T-cell (primary cell): ENCODE results near the gene GRID2. TPM values are rescaled to one million over a fixed set of nuclear protein-coding genes. Genes with fewer than 3 reads are reported as not detected.
"Not testable (repeated sequence)": the region's sequence is repeated elsewhere in the genome, so short reads cannot be mapped to it uniquely, and the experiment has no call there.

Source experiments
- ATAC-seq, 4 experiments: fragments of 200-7000 bp in 3 of 4; fragments of 150-1000 bp in 1 of 4; cut with Tn5 transposase; replicated peaks in 1 of 4; 1 replicate in 3 of 4; 2 replicates in 1 of 4; pipeline ENCODE4 v1.10.0; 2021; ENCODE audit warnings: moderate library complexity in 3 of 4, mild to moderate bottlenecking in 2 of 4, moderate number of reproducible peaks in 1 of 4
- CTCF ChIA-PET, 2 donors: fragments of 300-600 bp; sonication (Branson Sonifier 250); formaldehyde crosslinking; loops; one replicate each; lab custom pipeline; 2022; ENCODE audit warnings: antibody characterized with exemption in 2 of 2; lab: Charles Lee
- POLR2A ChIA-PET, 2 donors: fragments of 300-600 bp; sonication (Branson Sonifier 250); formaldehyde crosslinking; loops; one replicate each; lab custom pipeline; 2022; ENCODE audit warnings: antibody characterized with exemption in 2 of 2; lab: Charles Lee
- DNase-seq, 35 experiments: peaks; one replicate each; pipeline versions ENCODE4 v3.0.0 to v3.0.0-alpha.2; 2013 to 2023
- H3K27ac ChIP-seq: one replicate; pipeline ENCODE4 v1.5.1; 2013; ENCODE audit warnings: low read length
- H3K27me3 ChIP-seq, 2 experiments: replicated peaks in 1 of 2; 1 replicate in 1 of 2; 2 replicates in 1 of 2; pipeline versions ENCODE4 v1.6.1 to v1.7.0; 2013; ENCODE audit warnings: low read length in 1 of 2, mixed read lengths in 1 of 2; ENCODE audit not compliant: control insufficient read depth in 2 of 2, insufficient read depth in 2 of 2; ENCODE audit errors: extremely low read depth in 1 of 2
- H3K36me3 ChIP-seq, 2 donors: 1 replicate in 1 of 2; 2 replicates in 1 of 2; pipeline versions ENCODE4 v1.6.1 to v1.7.0; 2013; ENCODE audit warnings: low read length in 1 of 2; ENCODE audit not compliant: control insufficient read depth in 2 of 2, insufficient read depth in 1 of 2; ENCODE audit errors: extremely low read depth in 1 of 2
- H3K4me1 ChIP-seq, 2 experiments: 1 replicate in 1 of 2; 2 replicates in 1 of 2; pipeline versions ENCODE4 v1.6.1 to v1.7.0; 2013; ENCODE audit warnings: low read length in 2 of 2, mixed read lengths in 1 of 2; ENCODE audit not compliant: insufficient read depth in 2 of 2, control insufficient read depth in 1 of 2; ENCODE audit errors: extremely low read depth in 1 of 2
- H3K4me3 ChIP-seq, 2 donors: 1 replicate in 1 of 2; 2 replicates in 1 of 2; pipeline versions ENCODE4 v1.5.1 to v1.7.0; 2013; ENCODE audit warnings: mild to moderate bottlenecking in 2 of 2, low read length in 1 of 2, moderate library complexity in 1 of 2; ENCODE audit not compliant: control insufficient read depth in 1 of 2; ENCODE audit errors: extremely low read depth in 1 of 2
- H3K9me3 ChIP-seq: 2 replicates; pipeline ENCODE4 v1.7.0; 2013
- H3K27ac Mint-ChIP-seq, 2 donors: one replicate each; pipeline ENCODE4 v1.8.0; 2020 to 2021; ENCODE audit warnings: mild to moderate bottlenecking in 2 of 2, mixed read lengths in 2 of 2
- H3K27me3 Mint-ChIP-seq, 2 donors: one replicate each; pipeline ENCODE4 v1.8.0; 2021 to 2022; ENCODE audit warnings: mixed read lengths in 2 of 2
- H3K36me3 Mint-ChIP-seq: one replicate; pipeline ENCODE4 v1.8.0; 2021; ENCODE audit warnings: mixed read lengths
- H3K4me1 Mint-ChIP-seq, 3 donors: one replicate each; pipeline ENCODE4 v1.8.0; 2020 to 2022; ENCODE audit warnings: mixed read lengths in 3 of 3, mild to moderate bottlenecking in 1 of 3
- H3K4me3 Mint-ChIP-seq, 3 donors: one replicate each; pipeline ENCODE4 v1.8.0; 2020 to 2022; ENCODE audit warnings: mild to moderate bottlenecking in 3 of 3, mixed read lengths in 3 of 3, moderate library complexity in 3 of 3
- H3K9me3 Mint-ChIP-seq, 3 donors: one replicate each; pipeline ENCODE4 v1.8.0; 2020 to 2022; ENCODE audit warnings: mixed read lengths in 3 of 3
- WGBS: methylation state at CpG from one replicate; pipeline ENCODE4 v1.1.5; 2013; ENCODE audit warnings: missing lambda C conversion rate; ENCODE audit not compliant: insufficient coverage; 5-methylcytosine and 5-hydroxymethylcytosine counted together
- total RNA-seq, 35 experiments: library from RNA in 6 of 35; stranded (reverse) in 6 of 35; fragments of 120-200 nt in 1 of 35; gene quantifications; one replicate each; pipeline versions ENCODE4 v1.2.1 to v1.2.4 and lab custom pipeline; 2013 to 2026

Gene GRID2
- total RNA-seq, 5 donors from 2014 or later (not counting 1 experiment from before 2014, with no cell fraction given), result 0.13 to 0.18 TPM; not detected in 3

- POLR2A ChIA-PET, result no interaction called here
- no peaks in the 10 kb centered on the region for H3K36me3 Mint-ChIP-seq
- H3K27ac ChIP-seq, result no peak overlapping the region
Measured at GRCh38 chr4:93346840-93347239, 1043.1 kb downstream of the GRID2 start.

GRCh38 chr4:93348896-93349295 is 1045.1 kb downstream of the GRID2 start:
- Mint-ChIP-seq H3K4me3 (no peak overlapping the region), H3K4me1 (no peaks in the 10 kb centered on the region), H3K27ac (no peak overlapping the region), H3K27me3 (no peaks in the 10 kb centered on the region), H3K9me3 (peaks cover 7 to 11% (median 8%) of the 10 kb centered on the region in 3 donors), H3K36me3 (no peaks in the 10 kb centered on the region)
- H3K9me3 ChIP-seq, result no peaks in the 10 kb centered on the region
- no peak overlapping the region for H3K27ac ChIP-seq
- no peak for DNase-seq
- no CpG with 5 or more reads among the region's 3 CpGs for WGBS
- H3K4me1 ChIP-seq, result no peaks in the 10 kb centered on the region
- CTCF ChIA-PET, result no interaction called here
- ATAC-seq, result no peak
- H3K36me3 ChIP-seq, result no peaks in the 10 kb centered on the region
- no peaks in the 10 kb centered on the region for H3K27me3 ChIP-seq
- POLR2A ChIA-PET, result no interaction called here
- H3K4me3 ChIP-seq, result no peak overlapping the region

More at GRCh38 chr4:93346840-93347239, 1043.1 kb downstream of the GRID2 start:
- Histone ChIP-seq H3K36me3 (no peaks in the 10 kb centered on the region), H3K4me1 (no peaks in the 10 kb centered on the region), H3K27me3 (no peaks in the 10 kb centered on the region), H3K4me3 (no peak overlapping the region), H3K9me3 (no peaks in the 10 kb centered on the region)
- no peaks in the 10 kb centered on the region for H3K4me1 Mint-ChIP-seq
- no CpG with 5 or more reads among the region's 4 CpGs for WGBS
- no peaks in the 10 kb centered on the region for H3K27me3 Mint-ChIP-seq
- DNase-seq, result no peak
- CTCF ChIA-PET, result no interaction called here
- H3K9me3 Mint-ChIP-seq, result peaks cover 4 to 9% (median 8%) of the 10 kb centered on the region in 3 donors
- no peak for ATAC-seq
- H3K27ac Mint-ChIP-seq, result no peak overlapping the region
- H3K4me3 Mint-ChIP-seq, result no peak overlapping the region

- Histone ChIP-seq H3K27me3 (no peaks in the 10 kb centered on the region), H3K27ac (no peak overlapping the region), H3K36me3 (no peaks in the 10 kb centered on the region), H3K4me3 (no peak overlapping the region), H3K4me1 (no peaks in the 10 kb centered on the region), H3K9me3 (no peaks in the 10 kb centered on the region)
- no CpG with 5 or more reads among the region's 1 CpG for WGBS
- Mint-ChIP-seq H3K36me3 (no peaks in the 10 kb centered on the region), H3K27ac (no peak overlapping the region), H3K4me1 (no peaks in the 10 kb centered on the region), H3K27me3 (no peaks in the 10 kb centered on the region), H3K9me3 (peaks cover 6 to 8% (median 7%) of the 10 kb centered on the region in 3 donors), H3K4me3 (no peak overlapping the region)
- DNase-seq (no peak), ATAC-seq (no peak)
- ChIA-PET POLR2A (no interaction called here), CTCF (no interaction called here)
Measured at GRCh38 chr4:93351846-93352245, 1048.1 kb downstream of the GRID2 start.

- Histone ChIP-seq H3K4me1 (no peaks in the 10 kb centered on the region), H3K4me3 (no peak overlapping the region), H3K27ac (no peak overlapping the region), H3K9me3 (no peaks in the 10 kb centered on the region), H3K27me3 (no peaks in the 10 kb centered on the region), H3K36me3 (no peaks in the 10 kb centered on the region)
- Mint-ChIP-seq H3K4me1 (no peaks in the 10 kb centered on the region), H3K36me3 (no peaks in the 10 kb centered on the region), H3K4me3 (no peak overlapping the region), H3K27ac (no peak overlapping the region), H3K27me3 (no peaks in the 10 kb centered on the region), H3K9me3 (peaks cover 2 to 8% (median 3%) of the 10 kb centered on the region in 3 donors)
- DNase-seq (no peak), ATAC-seq (no peak)
- ChIA-PET POLR2A (no interaction called here), CTCF (no interaction called here)
- no CpG with 5 or more reads among the region's 4 CpGs for WGBS
Measured at GRCh38 chr4:93355411-93355810, 1051.6 kb downstream of the GRID2 start.

GRCh38 chr4:93359586-93359985 is 1055.8 kb downstream of the GRID2 start:
- no peaks in the 10 kb centered on the region for H3K27me3 ChIP-seq
- DNase-seq (no peak), ATAC-seq (no peak)
- H3K27ac ChIP-seq, result no peak overlapping the region
- Mint-ChIP-seq H3K4me3 (no peak overlapping the region), H3K36me3 (no peaks in the 10 kb centered on the region), H3K9me3 (peaks cover 0 to 4% (median under 1%) of the 10 kb centered on the region in 3 donors), H3K27me3 (no peaks in the 10 kb centered on the region), H3K27ac (no peak overlapping the region), H3K4me1 (no peaks in the 10 kb centered on the region)
- POLR2A ChIA-PET, result interaction anchor here in 1 of 2 donors (0.6 kb wide), 1 partner anchor 997 kb away, joined by 4 read pairs; no protein-coding TSS in a partner anchor
- no peaks in the 10 kb centered on the region for H3K36me3 ChIP-seq
- 100% methylated on average over 1 of the region's 3 CpGs for WGBS
- no peaks in the 10 kb centered on the region for H3K9me3 ChIP-seq
- H3K4me3 ChIP-seq, result no peak overlapping the region
- CTCF ChIA-PET, result no interaction called here
- H3K4me1 ChIP-seq, result no peaks in the 10 kb centered on the region

- 100% methylated on average over 1 of the region's 9 CpGs for WGBS
- H3K9me3 Mint-ChIP-seq, result peaks cover 10 to 23% (median 12%) of the 10 kb centered on the region in 3 donors
- ATAC-seq, H3K4me3 ChIP-seq, H3K4me1 Mint-ChIP-seq, H3K4me3 Mint-ChIP-seq, H3K36me3 ChIP-seq, H3K36me3 Mint-ChIP-seq, DNase-seq, H3K27ac ChIP-seq, CTCF ChIA-PET, H3K9me3 ChIP-seq, H3K27me3 ChIP-seq, H3K27ac Mint-ChIP-seq, H3K27me3 Mint-ChIP-seq, POLR2A ChIA-PET, H3K4me1 ChIP-seq: not testable (repeated sequence)
Measured at GRCh38 chr4:93366169-93366755, 1062.5 kb downstream of the GRID2 start.
